ENCODE measurements around the gene YPEL2.

Gene YPEL2

DNA sequence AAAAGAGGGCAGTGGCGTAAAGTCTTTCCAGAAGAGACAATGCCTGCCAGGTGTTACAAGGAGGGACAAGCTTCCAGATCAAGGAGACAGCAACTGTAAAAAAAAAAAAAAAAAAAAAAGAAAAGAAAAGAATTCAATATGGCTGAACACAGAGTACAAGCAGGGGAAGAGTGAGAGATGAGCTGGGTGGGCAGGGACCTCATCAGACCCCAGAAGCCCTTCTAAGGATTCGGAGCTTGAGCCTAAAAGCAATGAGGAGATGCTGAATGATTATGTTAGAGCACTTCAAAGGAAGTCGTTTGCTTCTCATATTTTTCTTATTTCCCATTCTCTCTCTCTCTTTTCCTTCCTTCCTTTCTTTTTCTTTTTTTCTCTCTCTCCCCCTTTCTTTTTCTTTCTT lies 103.0 kb downstream of the YPEL2 start:
- Histone ChIP-seq H3K27me3 (ENCODE audit: insufficient read depth, poor library complexity, severe bottlenecking) (no peaks in the 10 kb centered on the region), H3K27ac (replicated peaks) (no peak overlapping the region), H3K4me3 (replicated peaks; ENCODE audit: insufficient read depth, low read length) (no peak overlapping the region)
- DNase-seq (ENCODE audit: low read depth in 1 of 2, low spot score in 1 of 2): no peak
- TF ChIP-seq, protein P1, sequence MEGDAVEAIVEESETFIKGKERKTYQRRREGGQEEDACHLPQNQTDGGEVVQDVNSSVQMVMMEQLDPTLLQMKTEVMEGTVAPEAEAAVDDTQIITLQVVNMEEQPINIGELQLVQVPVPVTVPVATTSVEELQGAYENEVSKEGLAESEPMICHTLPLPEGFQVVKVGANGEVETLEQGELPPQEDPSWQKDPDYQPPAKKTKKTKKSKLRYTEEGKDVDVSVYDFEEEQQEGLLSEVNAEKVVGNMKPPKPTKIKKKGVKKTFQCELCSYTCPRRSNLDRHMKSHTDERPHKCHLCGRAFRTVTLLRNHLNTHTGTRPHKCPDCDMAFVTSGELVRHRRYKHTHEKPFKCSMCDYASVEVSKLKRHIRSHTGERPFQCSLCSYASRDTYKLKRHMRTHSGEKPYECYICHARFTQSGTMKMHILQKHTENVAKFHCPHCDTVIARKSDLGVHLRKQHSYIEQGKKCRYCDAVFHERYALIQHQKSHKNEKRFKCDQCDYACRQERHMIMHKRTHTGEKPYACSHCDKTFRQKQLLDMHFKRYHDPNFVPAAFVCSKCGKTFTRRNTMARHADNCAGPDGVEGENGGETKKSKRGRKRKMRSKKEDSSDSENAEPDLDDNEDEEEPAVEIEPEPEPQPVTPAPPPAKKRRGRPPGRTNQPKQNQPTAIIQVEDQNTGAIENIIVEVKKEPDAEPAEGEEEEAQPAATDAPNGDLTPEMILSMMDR (IDR thresholded peaks at IDR 0.05; ENCODE audit: insufficient read depth, low read length): no peak
- TF ChIP-seq GABPA (IDR thresholded peaks at IDR 0.05; ENCODE audit: low read depth): no peak
- TF ChIP-seq POLR2AphosphoS5 (IDR thresholded peaks at IDR 0.05; ENCODE audit: low read depth): no peak
- TF ChIP-seq, protein P2, sequence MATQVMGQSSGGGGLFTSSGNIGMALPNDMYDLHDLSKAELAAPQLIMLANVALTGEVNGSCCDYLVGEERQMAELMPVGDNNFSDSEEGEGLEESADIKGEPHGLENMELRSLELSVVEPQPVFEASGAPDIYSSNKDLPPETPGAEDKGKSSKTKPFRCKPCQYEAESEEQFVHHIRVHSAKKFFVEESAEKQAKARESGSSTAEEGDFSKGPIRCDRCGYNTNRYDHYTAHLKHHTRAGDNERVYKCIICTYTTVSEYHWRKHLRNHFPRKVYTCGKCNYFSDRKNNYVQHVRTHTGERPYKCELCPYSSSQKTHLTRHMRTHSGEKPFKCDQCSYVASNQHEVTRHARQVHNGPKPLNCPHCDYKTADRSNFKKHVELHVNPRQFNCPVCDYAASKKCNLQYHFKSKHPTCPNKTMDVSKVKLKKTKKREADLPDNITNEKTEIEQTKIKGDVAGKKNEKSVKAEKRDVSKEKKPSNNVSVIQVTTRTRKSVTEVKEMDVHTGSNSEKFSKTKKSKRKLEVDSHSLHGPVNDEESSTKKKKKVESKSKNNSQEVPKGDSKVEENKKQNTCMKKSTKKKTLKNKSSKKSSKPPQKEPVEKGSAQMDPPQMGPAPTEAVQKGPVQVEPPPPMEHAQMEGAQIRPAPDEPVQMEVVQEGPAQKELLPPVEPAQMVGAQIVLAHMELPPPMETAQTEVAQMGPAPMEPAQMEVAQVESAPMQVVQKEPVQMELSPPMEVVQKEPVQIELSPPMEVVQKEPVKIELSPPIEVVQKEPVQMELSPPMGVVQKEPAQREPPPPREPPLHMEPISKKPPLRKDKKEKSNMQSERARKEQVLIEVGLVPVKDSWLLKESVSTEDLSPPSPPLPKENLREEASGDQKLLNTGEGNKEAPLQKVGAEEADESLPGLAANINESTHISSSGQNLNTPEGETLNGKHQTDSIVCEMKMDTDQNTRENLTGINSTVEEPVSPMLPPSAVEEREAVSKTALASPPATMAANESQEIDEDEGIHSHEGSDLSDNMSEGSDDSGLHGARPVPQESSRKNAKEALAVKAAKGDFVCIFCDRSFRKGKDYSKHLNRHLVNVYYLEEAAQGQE (IDR thresholded peaks at IDR 0.05; ENCODE audit: insufficient replicate concordance, low read depth): no peak
- TF ChIP-seq SPI1 (IDR thresholded peaks at IDR 0.05; ENCODE audit: borderline replicate concordance, low read depth): no peak

DNA sequence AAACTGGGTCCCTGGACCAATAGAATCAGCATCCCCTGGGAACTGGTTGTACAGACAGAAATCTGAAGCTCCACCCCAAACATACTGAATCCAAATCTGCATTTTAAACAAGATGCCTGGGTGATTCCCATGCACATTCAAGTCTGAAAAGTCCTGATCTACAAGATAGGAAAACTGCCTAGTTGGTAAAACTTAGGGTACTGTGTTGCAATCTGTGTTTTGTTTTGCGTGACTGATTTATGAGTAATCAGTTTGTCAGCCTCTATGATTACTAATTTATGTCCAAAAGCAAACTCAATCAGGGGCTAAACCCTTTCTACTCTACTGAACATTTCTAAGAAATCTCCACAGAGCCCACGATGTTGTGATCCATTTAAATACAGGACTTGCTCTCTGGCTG lies 103.8 kb downstream of the YPEL2 start:
- no peaks in the 10 kb centered on the region for H3K27me3 ChIP-seq (ENCODE audit: insufficient read depth, poor library complexity, severe bottlenecking)
- no peak overlapping the region for H3K27ac ChIP-seq (replicated peaks)
- no peak for DNase-seq (ENCODE audit: low read depth in 1 of 2, low spot score in 1 of 2)
- TF ChIP-seq SPI1 (IDR thresholded peaks at IDR 0.05; ENCODE audit: borderline replicate concordance, low read depth) (no peak), GABPA (IDR thresholded peaks at IDR 0.05; ENCODE audit: low read depth) (no peak), POLR2AphosphoS5 (IDR thresholded peaks at IDR 0.05; ENCODE audit: low read depth) (no peak)
- TF ChIP-seq, protein P2 (IDR thresholded peaks at IDR 0.05; ENCODE audit: insufficient replicate concordance, low read depth): no peak
- TF ChIP-seq, protein P1 (IDR thresholded peaks at IDR 0.05; ENCODE audit: insufficient read depth, low read length): no peak
- no peak overlapping the region for H3K4me3 ChIP-seq (replicated peaks; ENCODE audit: insufficient read depth, low read length)

DNA sequence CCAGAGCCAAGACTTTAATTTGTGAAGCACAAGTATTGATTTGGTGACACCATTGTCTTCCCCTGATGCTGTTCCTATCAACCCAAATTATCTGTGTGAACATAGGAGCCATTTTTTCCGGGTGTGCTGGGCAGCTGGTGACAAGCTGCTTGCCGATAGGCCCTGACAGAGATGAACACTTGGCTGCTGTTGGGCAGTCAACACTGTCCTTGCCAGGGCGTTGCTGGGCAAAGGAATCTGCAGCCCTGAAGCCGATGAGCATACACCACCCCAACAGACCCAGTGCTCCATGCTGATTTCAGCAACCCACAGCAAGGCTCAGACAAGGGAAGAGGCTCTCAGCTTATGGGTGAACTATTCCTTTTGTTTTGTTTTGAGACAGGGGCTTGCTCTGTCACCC lies 105.4 kb downstream of the YPEL2 start:
- no peak overlapping the region for H3K4me3 ChIP-seq (replicated peaks; ENCODE audit: insufficient read depth, low read length)
- H3K27me3 ChIP-seq (ENCODE audit: insufficient read depth, poor library complexity, severe bottlenecking): no peaks in the 10 kb centered on the region
- no peak overlapping the region for H3K27ac ChIP-seq (replicated peaks)
- TF ChIP-seq, protein P2 (IDR thresholded peaks at IDR 0.05; ENCODE audit: insufficient replicate concordance, low read depth): no peak
- no peak for TF ChIP-seq POLR2AphosphoS5 (IDR thresholded peaks at IDR 0.05; ENCODE audit: low read depth)
- TF ChIP-seq, protein P1 (IDR thresholded peaks at IDR 0.05; ENCODE audit: insufficient read depth, low read length): no peak
- no peak for TF ChIP-seq GABPA (IDR thresholded peaks at IDR 0.05; ENCODE audit: low read depth)
- TF ChIP-seq SPI1 (IDR thresholded peaks at IDR 0.05; ENCODE audit: borderline replicate concordance, low read depth): no peak
- DNase-seq (ENCODE audit: low read depth in 1 of 2, low spot score in 1 of 2): no peak

All from HL-60 (cell line).